Lower lobe of right lung (tissue), 2 donors: ENCODE data around the gene DGLUCY. TPM values are rescaled to one million over a fixed set of nuclear protein-coding genes. Genes with fewer than 3 reads are reported as not detected.

Source experiments
- ATAC-seq, 2 donors: fragments of 200-7000 bp; cut with Tn5 transposase; one replicate each; pipeline ENCODE4 v1.9.1; 2020 to 2022; ENCODE audit warnings: mild to moderate bottlenecking in 2 of 2, moderate library complexity in 2 of 2
- DNase-seq: peaks from one replicate; pipeline ENCODE4 v3.0.0-alpha.2; 2020
- H3K27ac ChIP-seq: fragments of 200-600 bp; one replicate; pipeline ENCODE4 v1.8.0; 2022
- H3K27me3 ChIP-seq: fragments of 200-600 bp; one replicate; pipeline ENCODE4 v1.8.0; 2022; ENCODE audit warnings: low read depth
- H3K36me3 ChIP-seq: fragments of 200-600 bp; one replicate; pipeline ENCODE4 v1.8.0; 2022; ENCODE audit warnings: mild to moderate bottlenecking
- H3K4me1 ChIP-seq: fragments of 200-600 bp; one replicate; pipeline ENCODE4 v1.8.0; 2022
- H3K4me3 ChIP-seq: fragments of 200-600 bp; one replicate; pipeline ENCODE4 v1.8.0; 2022; ENCODE audit warnings: mild to moderate bottlenecking
- H3K9me3 ChIP-seq: fragments of 200-600 bp; one replicate; pipeline ENCODE4 v1.8.0; 2022
- CTCF ChIP-seq: fragments of 200-600 bp; IDR thresholded peaks from one replicate; pipeline ENCODE4 v1.8.0; 2022; ENCODE audit warnings: antibody characterized with exemption, mild to moderate bottlenecking
- intact Hi-C: fragments of 100-400 bp; cut with DNase I; formaldehyde crosslinking; loops from one replicate; pipeline ENCODE4 v1.11.0; 2022
- total RNA-seq: library from RNA; stranded (reverse); fragmentation: NEBNext Ultra II Directional; extraction: Animal tissue kit (Norgen Biotek cat#: 25700); gene quantifications from one replicate; pipeline ENCODE4 v1.2.1, GENCODE V29; 2021
- donor health status: DM: no; HTN: yes; CAD: no; lungs with severe emphysema.

Gene DGLUCY
- total RNA-seq, 1 donor from 2014 or later = 102 TPM

GRCh38 chr14:91158091-91158790 is 44.4 kb downstream of the DGLUCY start:
- Histone ChIP-seq H3K36me3 (peaks cover 65% of the 10 kb centered on the region), H3K9me3 (no peaks in the 10 kb centered on the region), H3K4me1 (peaks cover 31% of the 10 kb centered on the region), H3K27me3 (no peaks in the 10 kb centered on the region), H3K4me3 (no peak overlapping the region), H3K27ac (peak overlapping the region; percentile 66)
- intact Hi-C loops = no loop called here
- ATAC-seq = peak; percentile 85 to 93
- TF ChIP-seq CTCF = no peak
- DNase-seq = peak; percentile 82

GRCh38 chr14:91159182-91159581 is 45.3 kb downstream of the DGLUCY start:
- no peak for TF ChIP-seq CTCF

GRCh38 chr14:91159906-91160305 is 46.0 kb downstream of the DGLUCY start:
- H3K4me1 ChIP-seq = peaks cover 30% of the 10 kb centered on the region
- peak overlapping the region; percentile 66 for H3K27ac ChIP-seq
- DNase-seq = no peak
- TF ChIP-seq CTCF = no peak
- no peak for ATAC-seq
- peaks cover 76% of the 10 kb centered on the region for H3K36me3 ChIP-seq
- no peaks in the 10 kb centered on the region for H3K9me3 ChIP-seq
- H3K27me3 ChIP-seq = no peaks in the 10 kb centered on the region
- H3K4me3 ChIP-seq = no peak overlapping the region
- intact Hi-C loops = no loop called here

More at GRCh38 chr14:91159182-91159581, 45.3 kb downstream of the DGLUCY start:
- H3K4me1 ChIP-seq = peaks cover 31% of the 10 kb centered on the region
- peak; percentile 73 for DNase-seq
- intact Hi-C loops = no loop called here
- H3K4me3 ChIP-seq = no peak overlapping the region
- H3K36me3 ChIP-seq = peaks cover 68% of the 10 kb centered on the region
- H3K27ac ChIP-seq = peak overlapping the region; percentile 66
- H3K27me3 ChIP-seq = no peaks in the 10 kb centered on the region
- no peaks in the 10 kb centered on the region for H3K9me3 ChIP-seq
- peak; percentile 59 to 72 for ATAC-seq

GRCh38 chr14:91163316-91163715 is 49.4 kb downstream of the DGLUCY start:
- H3K27me3 ChIP-seq = no peaks in the 10 kb centered on the region
- ATAC-seq (no peak), DNase-seq (no peak)
- peaks cover 12% of the 10 kb centered on the region for H3K4me1 ChIP-seq
- TF ChIP-seq CTCF = no peak
- intact Hi-C loops = no loop called here
- peaks cover 99% of the 10 kb centered on the region for H3K36me3 ChIP-seq
- no peak overlapping the region for H3K27ac ChIP-seq
- no peaks in the 10 kb centered on the region for H3K9me3 ChIP-seq
- no peak overlapping the region for H3K4me3 ChIP-seq

GRCh38 chr14:91164676-91165075 is 50.8 kb downstream of the DGLUCY start:
- Histone ChIP-seq H3K4me3 (no peak overlapping the region), H3K27ac (peak overlapping the region; percentile 53), H3K36me3 (peaks cover 100% of the 10 kb centered on the region), H3K4me1 (peaks cover 8% of the 10 kb centered on the region), H3K27me3 (no peaks in the 10 kb centered on the region), H3K9me3 (no peaks in the 10 kb centered on the region)
- no peak for TF ChIP-seq CTCF
- DNase-seq (peak; percentile 79), ATAC-seq (peak; percentile 89 to 91)
- intact Hi-C loops = no loop called here
